GM23338 (cell line): Measurements from ENCODE around the gene TSPAN5. TPM values are rescaled to one million over a fixed set of nuclear protein-coding genes. Genes with fewer than 3 reads are reported as not detected.

ENCODE experiments used
- ATAC-seq: fragments of 200-7000 bp; cut with Tn5 transposase; 3 replicates; pipeline ENCODE4 v1.9.1; 2020
- DNase-seq: peaks from one replicate; pipeline ENCODE4 v3.0.0-alpha.2; 2015; ENCODE audit warnings: low spot score
- H2AFZ ChIP-seq: fragments of 200-600 bp; sonication (generic); 2 replicates; pipeline ENCODE4 v1.8.0; 2016; ENCODE audit warnings: antibody characterized with exemption, mild to moderate bottlenecking, moderate library complexity
- H3F3A ChIP-seq: fragments of 200-600 bp; sonication (generic); replicated peaks from 2 replicates; pipeline ENCODE4 v1.8.0; 2017; ENCODE audit warnings: antibody characterized with exemption, mixed run types, low read depth
- H3K27ac ChIP-seq: fragments of 200-600 bp; sonication (generic); 2 replicates; pipeline ENCODE4 v1.6.1; 2016; ENCODE audit warnings: low read depth
- H3K27me3 ChIP-seq: fragments of 200-600 bp; sonication (generic); 2 replicates; pipeline ENCODE4 v1.8.0; 2016; ENCODE audit warnings: mild to moderate bottlenecking, mixed run types, moderate library complexity; ENCODE audit not compliant: insufficient read depth
- H3K36me3 ChIP-seq: fragments of 200-600 bp; sonication (generic); 2 replicates; pipeline ENCODE4 v1.8.0; 2016; ENCODE audit warnings: mild to moderate bottlenecking; ENCODE audit not compliant: insufficient read depth
- H3K4me1 ChIP-seq: fragments of 200-600 bp; sonication (generic); 2 replicates; pipeline ENCODE4 v1.8.0; 2016; ENCODE audit warnings: mild to moderate bottlenecking, moderate library complexity; ENCODE audit not compliant: insufficient read depth
- H3K4me2 ChIP-seq: fragments of 200-600 bp; sonication (generic); 2 replicates; pipeline ENCODE4 v1.7.1; 2017; ENCODE audit warnings: mixed run types
- H3K4me3 ChIP-seq: fragments of 200-600 bp; sonication (generic); 2 replicates; pipeline ENCODE4 v1.6.1; 2016; ENCODE audit warnings: mixed run types
- H3K79me2 ChIP-seq: fragments of 200-600 bp; sonication (generic); replicated peaks from 2 replicates; pipeline ENCODE4 v1.8.0; 2017; ENCODE audit warnings: mild to moderate bottlenecking; ENCODE audit not compliant: insufficient read depth
- H3K9me2 ChIP-seq: fragments of 200-600 bp; sonication (generic); 2 replicates; pipeline ENCODE4 v1.8.0; 2017; ENCODE audit not compliant: insufficient read depth
- H4K20me1 ChIP-seq: fragments of 200-600 bp; sonication (generic); replicated peaks from 2 replicates; pipeline ENCODE4 v1.8.0; 2017; ENCODE audit warnings: mild to moderate bottlenecking; ENCODE audit not compliant: insufficient read depth
- H3K27ac Mint-ChIP-seq: 2 replicates; pipeline ENCODE4 v1.8.0; 2020; ENCODE audit warnings: inconsistent platforms, mild to moderate bottlenecking, moderate library complexity, mixed read lengths
- H3K27me3 Mint-ChIP-seq: 3 replicates; pipeline ENCODE4 v1.8.0; 2022; ENCODE audit warnings: low read depth, mild to moderate bottlenecking, moderate library complexity, mixed read lengths, inconsistent platforms; ENCODE audit not compliant: insufficient read depth, poor library complexity
- H3K36me3 Mint-ChIP-seq: 3 replicates; pipeline ENCODE4 v1.8.0; 2021; ENCODE audit warnings: low read depth, mild to moderate bottlenecking, inconsistent platforms, moderate library complexity, mixed read lengths
- H3K4me1 Mint-ChIP-seq: 3 replicates; pipeline ENCODE4 v1.8.0; 2020; ENCODE audit warnings: mild to moderate bottlenecking, inconsistent platforms, mixed read lengths
- H3K4me3 Mint-ChIP-seq: 3 replicates; pipeline ENCODE4 v1.8.0; 2021; ENCODE audit warnings: moderate library complexity, mild to moderate bottlenecking, inconsistent platforms, mixed read lengths
- H3K9me3 Mint-ChIP-seq: 3 replicates; pipeline ENCODE4 v1.8.0; 2020; ENCODE audit warnings: moderate library complexity, mild to moderate bottlenecking, inconsistent platforms, mixed read lengths
- CTCF ChIP-seq, 2 experiments: fragments of 200-600 bp in 1 of 2; sonication (generic) in 1 of 2; conservative IDR thresholded peaks; 2 replicates each; pipeline versions ENCODE4 v1.5.1 to v1.6.1; 2016 to 2017; ENCODE audit warnings: antibody characterized with exemption in 2 of 2, low read depth in 2 of 2, mild to moderate bottlenecking in 2 of 2, moderate library complexity in 1 of 2
- EZH2 ChIP-seq: fragments of 200-600 bp; sonication (generic); IDR thresholded peaks from one replicate; pipeline ENCODE4 v1.8.0; 2017; ENCODE audit warnings: antibody characterized with exemption, mild to moderate bottlenecking, low read depth; ENCODE audit not compliant: unreplicated experiment
- EZH2phosphoT487 ChIP-seq: fragments of 200-600 bp; sonication (generic); IDR thresholded peaks from one replicate; pipeline ENCODE4 v1.8.1; 2018; ENCODE audit warnings: antibody characterized with exemption; ENCODE audit not compliant: unreplicated experiment
- JUNB ChIP-seq: IDR thresholded peaks from one replicate; pipeline ENCODE4 v1.6.1; 2016; ENCODE audit warnings: antibody characterized with exemption; ENCODE audit not compliant: unreplicated experiment
- POLR2AphosphoS5 ChIP-seq: IDR thresholded peaks from 2 replicates; pipeline ENCODE4 v1.6.1; 2016; ENCODE audit warnings: antibody characterized with exemption, low read depth
- REST ChIP-seq: IDR thresholded peaks from one replicate; pipeline ENCODE4 v1.6.1; 2018; ENCODE audit warnings: antibody characterized with exemption; ENCODE audit not compliant: unreplicated experiment
- ZNF331 ChIP-seq: fragments of 250-450 bp; sonication (Bioruptor Pico); IDR thresholded peaks from 2 replicates; pipeline ENCODE4 v1.5.0; 2020; ENCODE audit warnings: low read depth, mild to moderate bottlenecking, moderate library complexity
- polyA plus RNA-seq: library from polyadenylated mRNA; unstranded; fragments of >200 nt; fragmentation: Nextera tagmentation; extraction: Ambion mirVana; gene quantifications from 2 replicates; pipeline ENCODE4 v1.2.1, GENCODE V29; 2016
- total RNA-seq: library from RNA; depleted of rRNA; stranded (reverse); fragments of >200 nt; shearing (Covaris generic); gene quantifications from 2 replicates; pipeline ENCODE4 v1.2.3, GENCODE V29; 2014

TSPAN5 gene
- total and polyA plus RNA-seq, 2 experiments from 2014 or later = 18.6 to 21.5 TPM

GRCh38 chr4:98544141-98544817 is 114.1 kb downstream of the TSPAN5 start:
- no peak overlapping the region for H3K27ac Mint-ChIP-seq
- TF ChIP-seq CTCF (conservative IDR thresholded peaks at IDR 0.05; ENCODE audit: low read depth in 2 of 2) (no peak), JUNB (no peak), ZNF331 (CRISPR knock-in tag) (no peak), REST (no peak), EZH2 (no peak)
- Histone ChIP-seq H3K27me3 (no peaks in the 10 kb centered on the region), H3F3A (no peaks in the 10 kb centered on the region), H3K27ac (no peak overlapping the region), H2AFZ (no peak overlapping the region), H3K9me2 (no peaks in the 10 kb centered on the region; the same call in 1 of the 2 replicates), H3K79me2 (peaks cover 11% of the 10 kb centered on the region), H4K20me1 (no peaks in the 10 kb centered on the region), H3K4me3 (no peak overlapping the region), H3K4me1 (0 out of 2 replicates have a peak, but pooled peaks cover 8% of the 10 kb centered on the region), H3K4me2 (no peak overlapping the region), H3K36me3 (no peaks in the 10 kb centered on the region)
- H3K9me3 Mint-ChIP-seq = no peaks in the 10 kb centered on the region; the same call in 2 of the 3 replicates
- no peak for ATAC-seq
- no peak for DNase-seq
- no peak overlapping the region for H3K4me3 Mint-ChIP-seq
- H3K36me3 Mint-ChIP-seq = no peaks in the 10 kb centered on the region
- no peaks in the 10 kb centered on the region for H3K27me3 Mint-ChIP-seq
- H3K4me1 Mint-ChIP-seq = peaks cover 15% of the 10 kb centered on the region

GRCh38 chr4:98542011-98542410 is 116.4 kb downstream of the TSPAN5 start:
- Histone ChIP-seq H3K9me2 (no peaks in the 10 kb centered on the region; the same call in none of the 2 replicates), H3K27me3 (no peaks in the 10 kb centered on the region), H3F3A (no peaks in the 10 kb centered on the region), H4K20me1 (no peaks in the 10 kb centered on the region), H3K36me3 (no peaks in the 10 kb centered on the region), H3K4me3 (no peak overlapping the region), H3K4me2 (no peak overlapping the region), H3K79me2 (peaks cover 11% of the 10 kb centered on the region), H2AFZ (no peak overlapping the region), H3K4me1 (0 out of 2 replicates have a peak, but pooled peaks cover 8% of the 10 kb centered on the region), H3K27ac (no peak overlapping the region)
- Mint-ChIP-seq H3K9me3 (no peaks in the 10 kb centered on the region; the same call in 2 of the 3 replicates), H3K27ac (no peak overlapping the region; the same call in 1 of the 2 replicates), H3K27me3 (no peaks in the 10 kb centered on the region), H3K4me1 (peaks cover 15% of the 10 kb centered on the region), H3K36me3 (peaks cover 3% of the 10 kb centered on the region; the same call in 1 of the 3 replicates), H3K4me3 (no peak overlapping the region)
- DNase-seq (no peak), ATAC-seq (no peak)
- TF ChIP-seq POLR2AphosphoS5 = no peak
- TF ChIP-seq JUNB = no peak
- TF ChIP-seq ZNF331 (CRISPR knock-in tag) = no peak
- no peak for TF ChIP-seq EZH2phosphoT487
